ENCODE results near the gene MX1. TPM values are rescaled to one million over a fixed set of nuclear protein-coding genes. Genes with fewer than 3 reads are reported as not detected.

The MX1 gene
- total RNA-seq, 2 donors from 2014 or later = 7.3 to 17.7 TPM

GRCh38 chr21:41466024-41466820 is 40.2 kb downstream of the MX1 start:
- Histone ChIP-seq H3K4me1 (no peaks in the 10 kb centered on the region), H3K4me3 (no peak overlapping the region), H3K27ac (no peak overlapping the region), H3K9ac (ENCODE audit: low read depth in 2 of 2, low read length in 2 of 2) (no peak overlapping the region), H3K9me3 (no peaks in the 10 kb centered on the region), H3K27me3 (no peaks in the 10 kb centered on the region), H3K36me3 (peaks cover 11% of the 10 kb centered on the region)
- no peak for DNase-seq
- TF ChIP-seq CTCF (IDR thresholded peaks at IDR 0.05) = no peak
- intact Hi-C loops (cut with DNase I) = no loop called here

- Histone ChIP-seq H3K9ac (ENCODE audit: low read depth in 2 of 2, low read length in 2 of 2) (no peak overlapping the region), H3K36me3 (peaks cover 20% of the 10 kb centered on the region), H3K4me3 (no peak overlapping the region), H3K4me1 (no peaks in the 10 kb centered on the region), H3K27me3 (no peaks in the 10 kb centered on the region), H3K9me3 (no peaks in the 10 kb centered on the region), H3K27ac (no peak overlapping the region)
- intact Hi-C loops (cut with DNase I) = no loop called here
- no peak for DNase-seq
- no peak for TF ChIP-seq CTCF (IDR thresholded peaks at IDR 0.05)
Measured at GRCh38 chr21:41470054-41470453, 44.0 kb downstream of the MX1 start.

GRCh38 chr21:41472753-41473548 is 46.9 kb downstream of the MX1 start:
- no peaks in the 10 kb centered on the region for H3K4me1 ChIP-seq
- no peak overlapping the region for H3K4me3 ChIP-seq
- peaks cover 21% of the 10 kb centered on the region for H3K36me3 ChIP-seq
- DNase-seq = no peak
- no peak overlapping the region for H3K27ac ChIP-seq
- intact Hi-C loops (cut with DNase I) = no loop called here
- peak overlapping the region in 1 of 2 donors; percentile 12 for H3K9ac ChIP-seq (ENCODE audit: low read depth in 2 of 2, low read length in 2 of 2)
- no peak for TF ChIP-seq CTCF (IDR thresholded peaks at IDR 0.05)
- no peaks in the 10 kb centered on the region for H3K9me3 ChIP-seq
- H3K27me3 ChIP-seq = no peaks in the 10 kb centered on the region

- H3K27me3 ChIP-seq = no peaks in the 10 kb centered on the region
- H3K36me3 ChIP-seq = peaks cover 18% of the 10 kb centered on the region
- H3K4me1 ChIP-seq = no peaks in the 10 kb centered on the region
Measured at GRCh38 chr21:41475714-41476420, 49.8 kb downstream of the MX1 start.

More at GRCh38 chr21:41475714-41476420, 49.8 kb downstream of the MX1 start:
- intact Hi-C loops (cut with DNase I) = no loop called here
- TF ChIP-seq CTCF (IDR thresholded peaks at IDR 0.05) = no peak
- no peak overlapping the region for H3K4me3 ChIP-seq
- H3K9ac ChIP-seq (ENCODE audit: low read depth in 2 of 2, low read length in 2 of 2) = no peak overlapping the region
- no peak for DNase-seq
- no peaks in the 10 kb centered on the region for H3K9me3 ChIP-seq
- no peak overlapping the region for H3K27ac ChIP-seq
